Endothelial cell of umbilical vein (primary cell): ENCODE data around the gene CCDC57.

Experiments
- EZH2 ChIP-seq: IDR thresholded peaks from 2 replicates; pipeline ENCODE4 v1.6.1; 2012; ENCODE audit warnings: borderline replicate concordance, low read depth, mild to moderate bottlenecking, moderate library complexity, low read length, inconsistent platforms; ENCODE audit not compliant: severe bottlenecking
- GATA2 ChIP-seq: IDR thresholded peaks from 2 replicates; pipeline ENCODE4 v1.7.0; 2011; ENCODE audit warnings: low read depth, mild to moderate bottlenecking, moderate library complexity, mixed read lengths, low read length; ENCODE audit not compliant: insufficient read length, insufficient read depth
- POLR2A ChIP-seq: IDR thresholded peaks from 2 replicates; pipeline ENCODE4 v1.6.1; 2012; ENCODE audit warnings: low read depth, mild to moderate bottlenecking, control low read depth, low read length
- POLR2AphosphoS5 ChIP-seq: IDR thresholded peaks from 2 replicates; pipeline ENCODE4 v1.6.1; 2012; ENCODE audit warnings: low read depth, mild to moderate bottlenecking, control low read depth, low read length, moderate library complexity; ENCODE audit not compliant: insufficient read depth
- TF ChIP-seq, protein P1 (sequence below), 2 donors: IDR thresholded peaks; 1 replicate in 1 of 2; 2 replicates in 1 of 2; pipeline ENCODE4 v1.5.1; 2011; ENCODE audit warnings: low read length in 2 of 2, mild to moderate bottlenecking in 2 of 2, moderate library complexity in 2 of 2, control low read depth in 1 of 2, inconsistent platforms in 1 of 2, low read depth in 1 of 2; ENCODE audit not compliant: insufficient read depth in 1 of 2; ENCODE audit errors: extremely low read depth in 1 of 2
- TF ChIP-seq, protein P2 (sequence below): IDR thresholded peaks from 2 replicates; pipeline ENCODE4 v1.6.1; 2011; ENCODE audit not compliant: insufficient read depth, insufficient read length

DNA sequence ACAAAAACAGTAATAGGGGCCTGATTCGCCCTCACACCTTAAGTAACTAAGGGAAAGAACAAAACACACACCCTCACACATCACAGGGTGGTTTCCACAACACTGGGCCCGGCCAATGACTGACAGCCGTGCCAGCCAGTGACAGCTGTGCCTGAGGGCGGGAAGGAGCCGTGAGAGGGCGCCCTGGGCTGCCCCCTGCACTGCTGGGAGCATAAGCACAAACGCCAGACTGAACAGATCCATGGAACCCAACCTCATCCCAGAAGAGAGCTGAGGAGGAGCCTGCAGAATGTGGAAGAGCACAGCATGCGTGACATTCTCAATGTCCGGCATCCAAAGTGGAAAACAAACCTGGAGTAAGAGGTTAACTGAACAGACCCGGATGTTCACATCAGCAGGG lies 44.8 kb upstream of the CCDC57 start:
- TF ChIP-seq POLR2A (no peak), EZH2 (no peak), POLR2AphosphoS5 (no peak), GATA2 (no peak)
- TF ChIP-seq, protein P1, sequence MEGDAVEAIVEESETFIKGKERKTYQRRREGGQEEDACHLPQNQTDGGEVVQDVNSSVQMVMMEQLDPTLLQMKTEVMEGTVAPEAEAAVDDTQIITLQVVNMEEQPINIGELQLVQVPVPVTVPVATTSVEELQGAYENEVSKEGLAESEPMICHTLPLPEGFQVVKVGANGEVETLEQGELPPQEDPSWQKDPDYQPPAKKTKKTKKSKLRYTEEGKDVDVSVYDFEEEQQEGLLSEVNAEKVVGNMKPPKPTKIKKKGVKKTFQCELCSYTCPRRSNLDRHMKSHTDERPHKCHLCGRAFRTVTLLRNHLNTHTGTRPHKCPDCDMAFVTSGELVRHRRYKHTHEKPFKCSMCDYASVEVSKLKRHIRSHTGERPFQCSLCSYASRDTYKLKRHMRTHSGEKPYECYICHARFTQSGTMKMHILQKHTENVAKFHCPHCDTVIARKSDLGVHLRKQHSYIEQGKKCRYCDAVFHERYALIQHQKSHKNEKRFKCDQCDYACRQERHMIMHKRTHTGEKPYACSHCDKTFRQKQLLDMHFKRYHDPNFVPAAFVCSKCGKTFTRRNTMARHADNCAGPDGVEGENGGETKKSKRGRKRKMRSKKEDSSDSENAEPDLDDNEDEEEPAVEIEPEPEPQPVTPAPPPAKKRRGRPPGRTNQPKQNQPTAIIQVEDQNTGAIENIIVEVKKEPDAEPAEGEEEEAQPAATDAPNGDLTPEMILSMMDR (IDR thresholded peaks at IDR 0.05; ENCODE audit: extremely low read depth in 1 of 2, insufficient read depth in 1 of 2, low read depth in 1 of 2, low read length in 2 of 2) = no peak
- TF ChIP-seq, protein P2, sequence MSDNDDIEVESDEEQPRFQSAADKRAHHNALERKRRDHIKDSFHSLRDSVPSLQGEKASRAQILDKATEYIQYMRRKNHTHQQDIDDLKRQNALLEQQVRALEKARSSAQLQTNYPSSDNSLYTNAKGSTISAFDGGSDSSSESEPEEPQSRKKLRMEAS = no peak
